Measurements from ENCODE around the gene CUL4B.
"Not testable (repeated sequence)": the region's sequence is repeated elsewhere in the genome, so short reads cannot be mapped to it uniquely, and the experiment has no call there.

Gene CUL4B

DNA sequence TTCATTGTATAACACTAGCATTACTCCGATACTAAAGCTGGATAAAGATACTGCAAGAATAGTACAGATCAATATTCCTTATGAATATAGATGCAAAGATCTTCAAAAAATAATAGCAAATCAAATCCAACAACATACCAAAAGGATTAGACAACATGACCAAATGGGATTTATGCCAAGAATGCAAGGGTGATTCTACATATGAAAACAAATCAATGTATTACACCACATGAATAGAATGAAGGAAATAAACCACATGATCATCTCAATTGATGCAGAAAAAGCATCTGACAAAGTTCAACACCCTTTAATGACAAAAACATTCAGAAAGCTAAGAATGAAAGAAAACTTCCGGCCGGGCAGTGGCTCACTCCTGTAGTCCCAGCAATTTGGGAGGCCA lies 42.8 kb downstream of the CUL4B start:
- no peak for DNase-seq

DNA sequence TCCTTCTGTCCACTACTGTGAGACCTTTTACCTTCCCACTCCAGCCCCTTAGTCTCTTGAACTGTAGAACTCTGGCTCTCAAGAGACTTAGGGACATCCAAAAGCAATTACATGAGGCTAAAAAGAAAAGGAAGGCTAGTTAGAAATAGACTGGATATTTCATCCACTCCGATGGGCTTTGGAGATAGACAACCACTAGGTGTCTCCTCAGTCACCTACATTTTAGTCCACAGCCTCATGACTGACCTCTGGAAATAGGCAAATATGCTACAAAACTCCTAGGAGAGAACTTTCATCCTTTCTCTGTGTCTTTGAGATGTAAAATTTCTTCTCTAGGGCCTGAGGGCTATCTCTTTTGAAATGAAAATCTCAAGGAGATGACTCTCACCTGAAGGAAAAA lies 46.5 kb downstream of the CUL4B start:
- no peak for DNase-seq

DNA sequence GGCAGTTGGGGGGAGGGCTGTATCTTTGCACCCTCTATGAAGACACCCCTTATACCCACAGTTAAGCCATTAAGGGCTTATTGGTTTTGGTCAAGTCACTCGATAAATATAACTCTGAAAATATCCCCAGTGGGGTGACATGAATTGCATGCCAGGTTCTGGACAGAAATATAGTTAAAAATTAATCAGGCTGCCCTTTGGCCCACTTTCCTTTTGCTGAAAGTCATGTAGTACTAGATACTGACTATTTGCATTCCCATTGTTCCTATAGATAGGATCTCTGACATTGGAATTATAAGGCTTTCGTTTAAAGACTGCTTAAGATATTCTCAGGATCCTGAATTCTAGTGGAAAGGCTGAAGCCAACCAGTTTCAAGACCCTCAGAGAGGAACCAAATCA lies 48.1 kb downstream of the CUL4B start:
- DNase-seq = no peak

DNA sequence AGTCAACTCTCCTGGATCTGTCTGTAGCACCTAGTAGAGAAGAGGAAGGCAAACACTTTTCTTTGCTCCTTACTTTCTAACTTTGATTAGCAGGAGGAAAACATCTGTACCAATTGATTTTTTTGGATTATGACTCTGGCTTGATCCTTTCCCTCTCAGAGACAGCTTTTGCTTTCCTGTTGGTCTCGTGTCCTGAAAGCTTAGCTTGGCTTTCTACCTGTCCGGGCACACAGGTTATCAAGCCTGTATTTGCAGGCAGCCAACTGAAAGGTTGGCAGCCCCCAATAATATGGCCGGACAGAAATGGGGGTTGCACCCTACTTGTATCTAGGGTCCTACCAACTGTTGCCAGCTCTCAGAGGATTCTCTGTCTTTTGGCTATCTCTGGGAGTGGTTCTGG lies 48.5 kb downstream of the CUL4B start:
- DNase-seq = no peak

- no peak for DNase-seq
Observed at GRCh38 chrX:120504569-120504968, 56.2 kb downstream of the CUL4B start.

GRCh38 chrX:120499301-120500072 lies 61.3 kb downstream of the CUL4B start:
- DNase-seq = no peak

- not testable (repeated sequence) for DNase-seq
Observed at GRCh38 chrX:120490119-120490518, 70.6 kb downstream of the CUL4B start.

- no peak for DNase-seq
Observed at GRCh38 chrX:120486786-120487185, 74.0 kb downstream of the CUL4B start.

DNA sequence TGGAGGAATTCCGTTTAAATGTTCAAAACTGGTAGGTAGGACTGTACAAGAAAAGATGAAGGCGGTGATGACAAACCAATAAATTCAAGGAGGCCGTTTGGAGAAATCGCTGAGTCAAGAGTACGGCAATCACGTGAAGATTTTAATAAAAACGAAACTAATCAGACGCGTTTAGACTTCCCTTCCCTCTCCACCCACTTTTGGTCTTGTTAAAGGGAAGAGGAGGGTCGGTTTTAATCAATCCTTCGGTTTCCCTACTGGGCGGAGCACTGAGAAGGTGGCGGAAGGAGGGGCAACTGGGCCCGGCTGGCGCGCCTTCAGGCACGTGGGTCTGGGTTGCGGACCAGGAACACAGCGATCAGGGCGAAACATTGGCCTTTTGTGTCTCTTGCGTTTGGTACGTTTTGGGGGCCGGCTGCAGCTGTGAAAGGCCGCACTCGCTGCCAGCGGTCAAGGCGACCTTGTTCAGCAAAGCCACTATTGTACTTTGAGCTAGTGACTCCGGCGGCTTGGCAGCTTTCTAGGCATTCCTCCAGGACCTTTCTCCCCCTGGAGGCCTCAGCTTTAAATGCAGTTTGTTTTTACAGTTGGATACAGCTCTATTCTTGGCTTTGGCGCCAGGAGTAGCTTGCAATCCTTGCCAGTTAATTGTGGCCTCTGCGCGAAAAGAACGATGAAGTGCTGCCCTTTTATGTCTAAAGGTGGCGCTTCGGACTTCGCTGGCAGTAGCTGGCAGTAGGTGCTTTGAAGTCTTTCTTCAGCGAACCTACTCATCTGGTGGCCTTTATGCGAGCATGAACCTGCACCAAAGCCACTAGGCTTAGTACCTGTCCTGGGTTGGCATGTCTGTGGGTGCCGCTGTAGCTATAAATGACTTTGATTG lies 74.9 kb downstream of the CUL4B start:
- peak; percentile 72 to 79 for DNase-seq

DNA sequence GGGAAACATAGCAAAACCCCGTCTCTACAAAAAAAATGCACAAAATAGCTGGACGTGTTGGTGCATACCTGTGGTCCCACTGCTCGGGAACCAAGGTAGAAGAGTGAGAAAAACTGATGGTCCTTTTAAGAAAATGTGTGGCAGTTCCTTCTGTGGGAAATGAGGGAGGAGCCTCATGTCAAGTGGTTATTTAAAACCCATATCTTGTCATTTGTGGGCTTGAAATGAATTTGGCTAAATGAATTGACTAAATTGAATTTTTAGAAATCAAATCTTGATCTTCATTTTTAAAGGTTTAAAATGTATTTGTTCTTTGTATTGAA lies 75.5 kb downstream of the CUL4B start:
- no peak for DNase-seq

DNA sequence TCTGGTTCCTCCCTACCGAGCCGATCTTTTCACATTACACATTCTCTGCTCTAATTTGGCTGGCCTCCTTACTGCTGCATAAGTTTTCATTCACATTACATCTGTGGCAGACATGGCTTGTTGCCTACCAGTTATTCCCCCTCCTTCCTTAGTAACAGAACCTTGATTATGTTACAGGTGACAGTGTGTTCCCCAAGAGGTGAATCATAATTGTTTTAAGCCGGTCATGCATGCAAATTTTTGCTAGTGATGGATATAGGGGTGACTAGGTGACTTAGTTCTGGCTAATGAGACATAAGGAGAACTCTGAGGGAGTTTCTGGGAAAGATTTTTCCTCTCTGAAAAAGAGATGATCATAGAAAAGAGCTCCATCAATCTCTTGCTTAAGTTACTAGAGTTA lies 83.3 kb downstream of the CUL4B start:
- DNase-seq = no peak

DNA sequence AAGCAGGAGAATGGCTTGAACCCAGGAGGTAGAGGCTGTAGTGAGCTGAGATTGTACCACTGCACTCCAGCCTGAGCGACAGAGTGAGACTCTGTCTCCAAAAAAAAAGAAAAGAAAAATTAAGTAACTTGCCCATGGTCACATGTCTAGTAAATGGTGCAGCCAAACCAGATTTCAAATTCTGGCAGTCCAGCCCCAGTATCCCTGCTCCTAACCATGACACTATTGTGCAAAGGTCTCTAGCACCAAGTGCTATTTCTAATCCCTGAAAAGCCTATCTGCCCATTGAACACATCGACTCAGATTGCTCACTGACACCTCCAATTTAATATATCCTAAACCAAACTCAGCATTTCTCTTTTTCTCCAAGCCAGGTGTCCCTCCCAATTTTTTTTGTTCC lies 84.0 kb downstream of the CUL4B start:
- no peak for DNase-seq

DNA sequence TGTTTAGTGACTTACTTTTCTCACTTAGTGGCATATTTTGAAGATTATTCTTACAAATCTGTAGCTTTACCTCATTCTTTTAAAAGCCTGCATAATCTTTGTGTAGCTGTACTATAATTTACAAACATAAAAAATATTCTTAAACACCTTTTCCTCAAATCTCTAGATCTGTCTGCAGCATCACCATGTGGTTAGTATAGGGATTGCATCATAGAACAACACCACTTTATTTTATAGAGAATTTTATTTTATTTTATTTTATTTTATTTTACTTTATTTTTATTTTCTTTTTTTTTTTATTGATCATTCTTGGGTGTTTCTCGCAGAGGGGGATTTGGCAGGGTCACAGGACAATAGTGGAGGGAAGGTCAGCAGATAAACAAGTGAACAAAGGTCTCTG lies 85.3 kb downstream of the CUL4B start:
- peak in 1 of 2 donors; percentile 24 for DNase-seq
